Chondrocyte (in vitro differentiated cells): ENCODE data around the gene FAM53B. TPM values are rescaled to one million over a fixed set of nuclear protein-coding genes. Genes with fewer than 3 reads are reported as not detected.

Source experiments
- DNase-seq: peaks from one replicate; pipeline ENCODE4 v3.0.0; 2021; ENCODE audit warnings: mixed read lengths, low spot score
- H3K27ac Mint-ChIP-seq: one replicate; pipeline ENCODE4 v1.8.0; 2021; ENCODE audit warnings: mild to moderate bottlenecking, moderate library complexity, mixed read lengths; ENCODE audit not compliant: unreplicated experiment
- H3K27me3 Mint-ChIP-seq: 2 replicates; pipeline ENCODE4 v1.8.0; 2021; ENCODE audit warnings: low read depth, mixed read lengths
- H3K36me3 Mint-ChIP-seq: 2 replicates; pipeline ENCODE4 v1.8.0; 2021; ENCODE audit warnings: low read depth, mixed read lengths
- H3K4me1 Mint-ChIP-seq: 2 replicates; pipeline ENCODE4 v1.8.0; 2021; ENCODE audit warnings: low read depth, mild to moderate bottlenecking, mixed read lengths
- H3K4me3 Mint-ChIP-seq: one replicate; pipeline ENCODE4 v1.8.0; 2021; ENCODE audit warnings: mild to moderate bottlenecking, moderate library complexity, mixed read lengths; ENCODE audit not compliant: unreplicated experiment
- H3K9me3 Mint-ChIP-seq: 2 replicates; pipeline ENCODE4 v1.8.0; 2021; ENCODE audit warnings: low read depth, mixed read lengths
- CTCF ChIP-seq: fragments of 200-600 bp; sonication (generic); IDR thresholded peaks from 2 replicates; pipeline ENCODE4 v1.5.0; 2021; ENCODE audit warnings: antibody characterized with exemption, mild to moderate bottlenecking, moderate library complexity
- total RNA-seq: library from RNA; stranded (reverse); gene quantifications from 3 replicates; pipeline ENCODE4 v1.2.1, GENCODE V29; 2021

The FAM53B gene
- total RNA-seq, 1 donor from 2014 or later, result 16.1 TPM

- no peaks in the 10 kb centered on the region for H3K27me3 Mint-ChIP-seq
- peaks cover 4% of the 10 kb centered on the region for H3K36me3 Mint-ChIP-seq
- H3K4me3 Mint-ChIP-seq, result no peak overlapping the region
- no peak overlapping the region for H3K27ac Mint-ChIP-seq
- H3K4me1 Mint-ChIP-seq, result peaks cover 30% of the 10 kb centered on the region
- no peaks in the 10 kb centered on the region for H3K9me3 Mint-ChIP-seq
- DNase-seq, result no peak
- TF ChIP-seq CTCF, result no peak
Observed at GRCh38 chr10:124705381-124705740, 38.8 kb downstream of the FAM53B start.

- no peak for DNase-seq
- no peak overlapping the region for H3K27ac Mint-ChIP-seq
- TF ChIP-seq CTCF, result no peak
- peaks cover 4% of the 10 kb centered on the region for H3K36me3 Mint-ChIP-seq
- H3K9me3 Mint-ChIP-seq, result no peaks in the 10 kb centered on the region
- no peak overlapping the region for H3K4me3 Mint-ChIP-seq
- H3K27me3 Mint-ChIP-seq, result no peaks in the 10 kb centered on the region
- peaks cover 28% of the 10 kb centered on the region for H3K4me1 Mint-ChIP-seq
Observed at GRCh38 chr10:124704428-124705380, 39.5 kb downstream of the FAM53B start.

GRCh38 chr10:124703778-124704427, 40.3 kb downstream of the FAM53B start:
- peaks cover 4% of the 10 kb centered on the region for H3K36me3 Mint-ChIP-seq
- H3K27me3 Mint-ChIP-seq, result no peaks in the 10 kb centered on the region
- peaks cover 20% of the 10 kb centered on the region for H3K4me1 Mint-ChIP-seq
- no peak for DNase-seq
- no peak overlapping the region for H3K27ac Mint-ChIP-seq
- no peak overlapping the region for H3K4me3 Mint-ChIP-seq
- TF ChIP-seq CTCF, result no peak
- no peaks in the 10 kb centered on the region for H3K9me3 Mint-ChIP-seq

GRCh38 chr10:124703372-124703771, 40.8 kb downstream of the FAM53B start:
- Mint-ChIP-seq H3K4me1 (peaks cover 20% of the 10 kb centered on the region), H3K4me3 (no peak overlapping the region), H3K27me3 (no peaks in the 10 kb centered on the region), H3K27ac (no peak overlapping the region), H3K9me3 (no peaks in the 10 kb centered on the region), H3K36me3 (peaks cover 6% of the 10 kb centered on the region)
- no peak for DNase-seq
- no peak for TF ChIP-seq CTCF

- TF ChIP-seq CTCF, result no peak
- DNase-seq, result no peak
- H3K4me1 Mint-ChIP-seq, result peaks cover 20% of the 10 kb centered on the region
- H3K4me3 Mint-ChIP-seq, result no peak overlapping the region
- H3K36me3 Mint-ChIP-seq, result peaks cover 8% of the 10 kb centered on the region
- H3K27ac Mint-ChIP-seq, result peak overlapping the region; percentile 74
- H3K9me3 Mint-ChIP-seq, result no peaks in the 10 kb centered on the region
- no peaks in the 10 kb centered on the region for H3K27me3 Mint-ChIP-seq
Observed at GRCh38 chr10:124701881-124702656, 42.1 kb downstream of the FAM53B start.
